ENCODE measurements around the gene LNX1.

GRCh38 chr4:53522334-53522733, 69.0 kb downstream of the LNX1 start:
- no peak for TF ChIP-seq CTCF (IDR thresholded peaks at IDR 0.05; ENCODE audit: insufficient read depth, low read length)
- TF ChIP-seq POLR2AphosphoS5 (IDR thresholded peaks at IDR 0.05; ENCODE audit: low read depth): no peak

Measured in HL-60 (cell line).